Muscle of back (tissue), 11 donors: ENCODE results near the gene RIPOR3. TPM values are rescaled to one million over a fixed set of nuclear protein-coding genes. Genes with fewer than 3 reads are reported as not detected.
"Not testable (repeated sequence)": the region's sequence is repeated elsewhere in the genome, so short reads cannot be mapped to it uniquely, and the experiment has no call there.

Experiments
- DNase-seq, 3 donors: peaks; one replicate each; pipeline versions ENCODE4 v3.0.0 to v3.0.0-alpha.2; 2013
- polyA plus RNA-seq, 10 donors: library from polyadenylated mRNA; unstranded; fragments of 120-200 nt; gene quantifications; one replicate each; pipeline ENCODE4 v1.2.1, GENCODE V29; 2013; ENCODE audit not compliant: insufficient read length in 10 of 10

RIPOR3 gene
- polyA plus RNA-seq, 10 donors, result 3.1 to 15.6 (median 8.6) TPM

- DNase-seq, result no peak
Measured at GRCh38 chr20:50663095-50663821, 28.1 kb downstream of the RIPOR3 start.

DNA sequence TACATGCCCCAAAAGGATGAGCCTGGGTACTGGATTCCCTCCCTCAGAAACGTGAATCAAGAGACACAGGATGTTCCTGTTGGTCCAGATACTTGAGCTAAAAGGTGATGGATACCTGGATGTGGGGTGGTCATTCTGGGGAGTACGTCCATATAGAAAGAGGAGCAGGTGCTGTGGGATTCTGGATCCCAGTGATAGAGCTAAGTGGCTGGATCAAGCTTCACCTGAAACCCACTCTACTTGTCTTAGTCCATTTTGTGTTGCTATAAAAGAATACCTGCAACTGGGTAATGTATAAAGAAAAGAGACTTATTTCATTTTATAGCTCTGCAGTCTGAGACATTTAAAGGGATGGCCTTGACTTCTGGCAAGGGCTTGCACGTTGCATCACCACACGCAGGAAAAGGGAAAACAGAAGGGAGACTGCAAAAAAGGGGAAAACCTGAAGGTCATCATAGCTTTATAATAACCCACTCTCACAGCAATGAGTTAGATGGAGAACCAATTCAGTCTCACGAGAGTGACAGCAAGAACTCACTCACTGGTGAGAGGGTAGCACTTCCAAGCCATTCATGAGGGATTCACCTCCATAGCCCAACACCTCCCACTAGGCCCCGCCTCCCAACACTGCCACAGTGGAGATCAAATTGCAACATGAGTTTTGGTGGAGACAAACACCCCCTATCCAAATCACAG is 31.2 kb downstream of the RIPOR3 start:
- DNase-seq, result no peak

DNA sequence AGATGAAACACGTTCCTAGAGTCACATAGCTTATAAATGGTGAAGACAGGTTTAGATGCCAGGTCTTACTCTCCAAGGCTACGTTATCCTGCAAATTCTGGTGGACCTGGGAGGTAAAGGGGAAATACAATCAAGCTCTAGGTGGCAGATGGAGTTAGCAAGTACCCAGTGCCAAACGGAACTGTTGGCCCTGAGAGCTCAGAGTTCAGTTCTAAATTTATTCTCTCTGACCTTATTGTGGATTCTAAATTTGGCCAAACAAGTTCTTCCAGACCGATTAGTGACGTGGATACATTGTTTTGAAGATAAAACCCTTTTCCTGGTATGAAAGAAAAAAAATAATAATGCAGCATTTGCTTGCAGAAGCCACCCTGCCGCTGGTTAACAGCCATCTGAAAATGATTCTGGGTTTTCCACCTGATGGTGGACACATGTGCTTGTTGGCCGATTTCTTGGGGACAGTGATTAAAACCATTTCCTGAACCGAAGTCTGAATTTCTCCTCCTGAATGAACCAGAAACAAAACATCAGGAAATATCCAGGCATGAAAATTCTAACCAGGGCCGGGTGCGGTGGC is 32.5 kb downstream of the RIPOR3 start:
- DNase-seq, result no peak

GRCh38 chr20:50655311-50655880 is 35.9 kb downstream of the RIPOR3 start:
- DNase-seq, result peak; percentile 89 to 96 (median 92)

- no peak for DNase-seq
Measured at GRCh38 chr20:50654904-50655303, 36.4 kb downstream of the RIPOR3 start.

- no peak for DNase-seq
Measured at GRCh38 chr20:50652702-50653294, 38.5 kb downstream of the RIPOR3 start.

GRCh38 chr20:50651676-50652075 is 39.7 kb downstream of the RIPOR3 start:
- no peak for DNase-seq

DNA sequence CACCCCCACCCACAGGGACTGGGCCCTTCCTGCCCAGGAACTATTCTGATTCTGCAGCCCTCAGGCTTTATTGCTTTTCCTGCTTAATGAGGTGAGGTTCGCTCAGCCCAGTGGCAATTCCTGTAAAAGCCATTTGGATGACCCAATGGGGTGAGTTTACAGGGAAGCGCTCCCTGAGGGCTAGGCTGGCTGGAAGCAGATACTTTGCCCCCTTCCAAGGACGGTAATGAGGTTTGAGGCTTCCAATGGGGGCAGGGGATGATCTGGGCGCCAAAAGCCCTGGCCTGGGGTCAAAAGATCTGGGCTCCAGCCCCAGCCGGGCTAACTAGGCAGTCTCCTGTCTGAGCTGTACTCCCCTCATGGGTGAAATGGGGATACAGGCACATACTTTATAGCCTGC is 41.8 kb downstream of the RIPOR3 start:
- DNase-seq, result no peak

DNA sequence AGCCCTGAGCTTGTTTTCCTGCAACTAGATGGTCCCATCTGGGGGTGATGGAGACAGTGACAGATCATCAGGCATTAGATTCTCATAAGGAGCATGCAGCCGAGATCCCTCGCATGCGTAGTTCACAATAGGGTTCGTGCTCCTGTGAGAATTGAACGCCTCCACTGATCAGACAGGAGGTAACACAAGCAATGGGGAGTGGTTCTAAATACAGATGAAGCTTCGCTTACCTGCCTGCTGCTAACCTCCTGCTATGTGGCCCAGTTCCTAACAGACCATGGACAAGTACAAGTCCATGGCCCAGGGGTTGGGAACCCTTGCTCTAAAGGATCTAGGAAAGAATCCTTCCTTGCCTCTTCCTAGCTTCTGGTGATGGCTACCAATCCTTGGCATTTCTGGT is 42.7 kb downstream of the RIPOR3 start:
- no peak for DNase-seq

GRCh38 chr20:50646483-50646996 is 44.8 kb downstream of the RIPOR3 start:
- DNase-seq, result no peak

GRCh38 chr20:50645253-50646068 is 45.9 kb downstream of the RIPOR3 start:
- peak in 1 of 3 donors; percentile 68 for DNase-seq

GRCh38 chr20:50642288-50642803 is 49.0 kb downstream of the RIPOR3 start:
- no peak for DNase-seq

- DNase-seq, result not testable (repeated sequence)
Measured at GRCh38 chr20:50641625-50642287, 49.6 kb downstream of the RIPOR3 start.

- not testable (repeated sequence) for DNase-seq
Measured at GRCh38 chr20:50639971-50640711, 51.2 kb downstream of the RIPOR3 start.

DNA sequence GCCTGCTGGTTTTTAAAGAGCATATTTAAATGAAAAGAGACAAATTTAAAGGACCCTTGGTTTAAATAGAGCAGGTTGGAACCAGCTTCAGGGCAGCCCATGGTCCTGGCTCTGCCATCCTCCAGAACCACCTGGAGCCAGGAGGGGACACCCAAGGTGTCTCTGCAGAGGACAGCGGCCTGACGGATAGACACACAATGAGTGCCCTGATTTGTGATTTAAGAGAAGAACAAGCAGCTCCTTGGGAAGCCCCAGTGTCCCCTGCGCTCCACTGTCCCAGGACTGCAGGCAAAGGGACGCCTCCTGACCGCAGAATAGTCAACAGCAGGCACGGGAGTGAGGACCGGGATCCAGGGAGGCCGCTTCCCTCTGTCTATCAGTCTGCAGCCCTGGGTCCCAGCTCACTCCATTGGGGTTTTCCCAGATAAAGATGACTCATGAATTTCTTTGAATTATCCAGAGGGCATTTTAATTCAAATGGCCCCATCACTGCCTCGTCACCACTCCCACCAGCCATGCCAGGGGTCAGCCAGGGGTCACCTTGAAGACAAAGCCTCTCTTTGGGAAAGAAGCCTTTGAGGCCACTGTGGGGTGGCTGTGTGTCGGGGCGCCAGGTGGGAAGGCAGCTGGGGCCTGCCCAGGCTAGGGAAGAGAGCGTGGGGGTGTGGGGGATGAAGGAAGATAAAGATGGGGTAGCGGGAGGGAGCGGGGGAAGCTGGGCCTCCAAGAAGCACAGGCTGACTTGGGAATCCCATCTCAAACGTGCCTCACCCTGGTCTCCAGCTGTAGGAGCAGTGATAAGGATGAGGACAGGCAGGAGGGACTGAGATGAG is 53.1 kb downstream of the RIPOR3 start:
- not testable (repeated sequence) for DNase-seq

DNA sequence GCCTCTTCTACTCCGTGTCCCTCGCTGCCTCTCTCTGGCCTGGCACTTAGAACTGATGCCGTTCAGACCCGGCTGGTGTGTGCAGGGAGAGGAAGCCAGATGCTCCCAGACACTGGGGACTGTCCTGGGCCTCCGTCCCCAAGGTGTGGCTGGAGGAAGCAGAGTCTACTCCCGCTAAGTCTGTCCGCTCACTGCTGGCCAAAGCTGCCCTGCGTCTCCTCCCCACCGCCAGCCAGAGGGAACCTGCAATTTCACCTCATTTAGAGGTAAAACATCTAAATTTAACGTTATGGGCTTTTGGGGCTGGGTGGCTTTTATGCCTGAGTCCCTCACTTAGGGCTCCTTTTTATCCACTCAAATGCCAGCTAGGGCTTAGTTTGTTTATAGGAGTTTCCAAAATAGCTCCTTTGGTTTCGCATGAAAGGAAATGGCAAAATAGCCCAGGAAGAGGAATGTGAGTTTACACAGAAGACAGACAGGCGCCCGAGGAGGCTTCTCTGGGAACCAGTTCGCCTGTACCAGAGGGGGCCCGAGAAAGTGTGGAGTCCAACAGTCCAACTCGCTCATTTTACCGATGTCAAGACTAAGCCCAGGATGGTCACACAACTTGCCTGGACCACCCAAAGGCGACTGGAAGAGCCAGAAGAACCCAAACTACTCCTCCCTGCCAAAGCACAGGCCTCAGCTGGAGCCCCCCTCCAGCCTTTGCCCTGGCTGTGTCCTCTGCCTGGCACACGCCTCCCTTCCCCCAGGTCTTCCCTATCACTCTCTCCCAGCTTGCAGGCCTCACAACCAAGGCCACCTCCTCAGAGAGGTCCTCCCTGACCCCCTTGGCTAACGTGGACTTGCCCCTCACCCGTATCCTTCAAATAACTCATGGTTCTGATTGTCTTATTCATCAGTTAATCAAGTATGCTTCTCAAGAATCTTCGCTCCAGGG is 54.5 kb downstream of the RIPOR3 start:
- DNase-seq, result no peak
